HG02885 (cell line): Measurements from ENCODE around the gene TSTD2.
"Not testable (repeated sequence)": the region's sequence is repeated elsewhere in the genome, so short reads cannot be mapped to it uniquely, and the experiment has no call there.

Source experiments
- ATAC-seq: cut with Tn5 transposase; IDR thresholded peaks from one replicate; pipeline ENCODE4 v1.9.1; 2021; ENCODE audit warnings: mild to moderate bottlenecking; ENCODE audit not compliant: unreplicated experiment, poor library complexity

Gene TSTD2

DNA sequence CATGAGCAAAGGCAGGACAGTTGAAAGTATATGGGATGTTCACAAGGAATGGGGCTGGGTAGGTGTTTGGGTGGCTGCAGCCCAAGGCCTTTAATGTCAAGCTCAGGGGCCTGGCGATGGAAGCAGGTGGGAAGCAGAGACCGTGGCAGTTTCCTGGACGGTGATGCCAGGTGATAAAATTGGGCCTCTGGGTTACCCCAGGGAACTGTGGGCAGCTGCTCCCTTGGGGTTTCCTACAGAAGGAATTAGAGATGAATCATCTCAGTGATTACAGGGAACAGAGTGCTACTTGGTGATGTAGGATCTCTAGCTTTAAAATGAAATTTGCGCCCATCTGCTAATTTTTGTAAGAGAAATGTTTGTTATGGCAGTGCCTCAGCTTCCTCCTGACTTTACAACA is 39.2 kb downstream of the TSTD2 start:
- ATAC-seq, result no peak

DNA sequence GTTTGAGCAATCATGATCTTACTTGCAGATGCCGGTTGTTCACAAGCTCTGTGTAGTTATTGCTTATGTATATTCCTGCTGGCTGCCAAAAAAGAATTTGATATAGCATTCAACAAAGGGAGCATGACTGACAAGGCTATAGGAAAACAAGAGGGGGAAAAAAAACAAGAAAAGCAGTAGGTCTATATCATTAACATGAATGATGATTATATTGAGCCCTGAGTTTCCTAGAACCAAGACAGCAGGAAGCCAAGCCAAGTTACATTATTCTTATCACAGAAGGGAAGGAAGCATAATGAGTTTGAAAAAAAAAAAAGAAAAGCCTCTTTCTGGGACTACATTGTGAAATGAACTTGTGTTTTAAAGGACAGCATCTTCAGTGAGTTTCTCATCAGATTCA is 41.0 kb downstream of the TSTD2 start:
- no peak for ATAC-seq

GRCh38 chr9:97591535-97591934 is 41.6 kb downstream of the TSTD2 start:
- ATAC-seq, result no peak

GRCh38 chr9:97586909-97587308 is 46.3 kb downstream of the TSTD2 start:
- ATAC-seq, result not testable (repeated sequence)

- ATAC-seq, result not testable (repeated sequence)
Observed at GRCh38 chr9:97584778-97585177, 48.4 kb downstream of the TSTD2 start.

- ATAC-seq, result not testable (repeated sequence)
Observed at GRCh38 chr9:97581590-97581989, 51.6 kb downstream of the TSTD2 start.

DNA sequence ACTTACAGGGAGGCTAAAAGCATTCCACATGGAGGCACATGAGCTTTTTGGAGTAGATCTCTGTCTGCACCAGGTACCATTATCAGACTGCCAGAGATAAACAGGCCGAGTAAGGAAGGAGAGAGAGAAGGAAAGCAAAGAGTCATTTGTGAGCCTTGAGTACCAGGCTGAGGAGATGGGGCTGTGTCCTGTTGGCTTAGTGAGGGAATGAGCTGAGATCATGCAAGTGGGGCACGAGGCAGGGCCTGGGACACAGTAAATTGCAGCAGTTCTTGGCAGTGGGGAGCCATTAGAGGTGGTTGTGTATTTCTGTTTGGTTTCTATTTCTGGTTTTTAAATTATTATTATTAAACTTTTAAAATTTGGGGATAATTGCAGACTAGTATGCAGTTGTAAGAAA is 53.3 kb downstream of the TSTD2 start:
- ATAC-seq, result no peak

GRCh38 chr9:97578846-97579245 is 54.3 kb downstream of the TSTD2 start:
- ATAC-seq, result no peak

DNA sequence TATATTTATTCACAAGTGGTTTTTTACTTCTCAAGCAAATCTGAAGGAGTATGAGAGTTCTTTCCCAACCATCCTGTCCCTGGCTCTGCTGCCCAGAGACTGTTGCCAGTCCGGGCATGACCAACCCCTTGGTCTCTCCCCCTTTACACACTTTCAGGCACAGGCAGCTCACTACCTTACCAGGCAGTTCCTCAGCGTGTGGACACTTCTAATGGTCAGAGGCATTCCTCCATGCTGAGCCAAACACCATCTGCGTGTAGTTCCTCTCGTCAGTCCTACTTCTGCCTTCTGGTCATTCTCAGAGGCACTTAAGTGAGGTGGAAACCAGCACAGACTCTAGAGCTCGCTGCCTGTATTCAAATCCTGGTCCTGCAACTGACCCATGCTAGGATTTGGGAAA is 56.1 kb downstream of the TSTD2 start:
- no peak for ATAC-seq

GRCh38 chr9:97575673-97576200 is 57.4 kb downstream of the TSTD2 start:
- no peak for ATAC-seq

- ATAC-seq, result not testable (repeated sequence)
Observed at GRCh38 chr9:97574921-97575672, 58.1 kb downstream of the TSTD2 start.

GRCh38 chr9:97574101-97574571 is 59.0 kb downstream of the TSTD2 start:
- not testable (repeated sequence) for ATAC-seq

DNA sequence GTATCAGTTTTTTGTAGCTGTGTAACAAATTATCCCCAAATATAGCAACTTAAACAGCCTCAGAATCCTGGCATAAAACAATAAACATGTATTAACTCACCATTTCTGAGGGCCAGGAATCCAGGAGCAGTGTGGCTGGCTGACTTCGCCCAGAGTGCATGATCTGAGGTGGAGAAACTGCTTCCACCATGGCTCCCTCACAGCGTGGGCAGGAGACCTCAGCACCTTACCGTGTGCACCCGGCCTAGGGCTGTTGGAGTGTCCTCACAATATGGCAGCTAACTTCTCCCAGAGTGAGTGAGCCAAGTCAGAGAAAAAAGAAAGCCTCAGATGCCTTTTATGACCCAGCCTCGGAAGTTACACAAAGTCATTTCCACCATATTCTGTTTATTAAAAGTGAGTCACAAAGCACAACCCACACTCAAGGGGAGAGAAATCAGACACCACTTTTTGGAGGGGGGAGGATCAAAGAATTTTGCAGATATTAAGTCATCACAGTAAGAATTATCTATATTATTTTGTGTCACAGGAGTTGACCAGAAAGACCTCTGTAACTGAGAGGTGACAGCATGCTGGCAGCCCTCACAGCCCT is 59.6 kb downstream of the TSTD2 start:
- no peak for ATAC-seq

DNA sequence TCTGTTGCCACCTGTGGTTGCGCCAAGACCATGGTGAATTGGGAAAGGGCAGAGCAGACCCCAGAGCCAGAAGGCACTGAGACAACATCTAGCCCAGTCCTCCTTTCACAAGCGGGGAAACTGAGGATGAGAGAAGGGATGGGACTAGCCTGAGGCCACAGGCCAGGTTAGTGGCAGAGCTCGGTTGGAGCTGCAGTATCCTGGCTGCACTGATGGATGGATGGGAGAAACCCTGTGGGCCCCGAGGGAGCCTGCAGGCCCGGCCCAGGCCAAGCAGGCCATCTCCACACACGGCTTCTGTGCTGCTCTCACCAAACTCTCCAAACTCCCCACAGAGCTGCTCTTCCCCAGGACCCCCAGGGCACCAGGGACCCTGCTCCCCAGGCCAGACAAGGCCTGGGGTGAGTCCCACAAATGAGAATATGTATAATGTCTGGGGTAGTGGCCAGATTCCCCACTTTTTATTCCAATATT is 60.2 kb downstream of the TSTD2 start:
- ATAC-seq, result no peak

- no peak for ATAC-seq
Observed at GRCh38 chr9:97572196-97572891, 60.8 kb downstream of the TSTD2 start.

- ATAC-seq, result no peak
Observed at GRCh38 chr9:97571664-97572063, 61.5 kb downstream of the TSTD2 start.

- no peak for ATAC-seq
Observed at GRCh38 chr9:97570899-97571298, 62.3 kb downstream of the TSTD2 start.

DNA sequence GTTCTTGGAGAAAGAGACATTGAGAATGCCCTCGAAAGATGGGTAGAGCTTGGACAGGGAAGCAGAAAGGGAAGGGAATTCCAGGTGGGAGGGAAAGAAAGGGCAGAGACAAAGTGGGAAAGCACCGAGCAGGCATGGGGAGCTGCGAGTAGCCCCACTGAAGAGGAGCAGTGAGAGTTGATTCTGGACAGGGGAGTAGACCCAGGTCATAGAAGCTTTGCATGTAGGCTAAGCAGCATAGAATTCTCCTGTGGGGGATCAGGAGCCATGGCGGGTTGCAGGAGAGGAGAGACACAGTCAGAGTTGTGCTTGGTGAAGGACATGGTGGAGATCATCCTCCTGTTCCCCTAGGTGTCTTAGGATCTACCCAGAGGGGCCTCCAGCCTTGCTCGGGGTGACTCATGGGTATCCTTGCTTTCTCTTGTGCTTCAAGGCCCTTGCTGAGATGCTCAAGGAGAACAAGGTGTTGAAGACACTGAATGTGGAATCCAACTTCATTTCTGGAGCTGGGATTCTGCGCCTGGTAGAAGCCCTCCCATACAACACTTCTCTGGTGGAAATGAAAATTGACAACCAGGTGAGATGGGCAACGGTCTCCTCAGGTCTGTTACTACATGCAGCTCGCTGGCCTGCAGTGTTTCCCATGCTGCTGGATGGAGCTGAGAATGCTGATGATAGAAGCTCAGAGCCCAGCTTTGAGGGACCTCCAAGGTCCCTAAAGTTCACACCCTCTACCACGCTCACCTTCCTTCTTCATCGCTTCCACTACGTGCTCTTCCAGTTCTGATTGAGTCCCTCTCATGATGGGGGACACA is 64.5 kb downstream of the TSTD2 start:
- no peak for ATAC-seq

- ATAC-seq, result no peak
Observed at GRCh38 chr9:97567894-97568202, 65.3 kb downstream of the TSTD2 start.

DNA sequence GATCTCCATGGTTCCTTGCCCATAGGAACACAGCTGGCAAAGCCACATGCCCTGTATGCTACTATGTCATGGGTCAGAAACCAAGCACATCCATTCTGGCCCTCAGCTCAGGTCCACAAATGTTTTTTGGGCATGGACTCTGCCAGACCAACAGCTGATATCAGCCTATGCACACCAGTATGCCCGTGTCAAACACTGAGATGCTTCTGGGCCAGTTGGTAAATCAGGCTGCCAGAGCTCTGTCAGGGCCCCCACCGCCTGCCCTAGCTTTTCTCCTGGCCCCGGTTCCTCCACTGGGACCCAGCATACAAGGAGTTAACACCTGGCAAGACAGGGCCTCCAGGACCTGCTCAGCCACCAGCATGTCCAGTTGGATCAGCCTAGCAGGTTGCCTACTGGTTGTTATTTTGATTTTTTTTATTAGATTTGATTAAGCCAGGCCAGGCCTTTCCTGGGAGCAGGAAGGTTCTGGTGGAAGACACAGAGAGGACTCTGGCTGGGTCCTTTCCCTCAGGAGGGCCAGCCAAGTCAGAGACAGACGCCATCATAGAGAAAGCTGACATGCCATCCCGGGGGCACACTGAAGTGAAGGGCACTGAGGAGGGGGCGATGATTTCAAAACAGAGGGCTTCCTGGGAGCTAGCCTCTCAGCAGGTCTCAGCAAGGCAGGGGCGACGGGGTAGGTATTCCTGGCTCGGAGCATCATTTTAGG is 65.8 kb downstream of the TSTD2 start:
- ATAC-seq, result no peak
